B cell (primary cell): Measurements from ENCODE around the gene CPXM1. TPM values are rescaled to one million over a fixed set of nuclear protein-coding genes. Genes with fewer than 3 reads are reported as not detected.

Source experiments
- ATAC-seq: fragments of 200-7000 bp; cut with Tn5 transposase; one replicate; pipeline ENCODE4 v1.10.0; 2021; ENCODE audit warnings: low read depth, mild to moderate bottlenecking, moderate number of reproducible peaks, moderate library complexity
- CTCF ChIA-PET: fragments of 350-600 bp; sonication (Branson Sonifier 250); formaldehyde crosslinking; loops from one replicate; lab custom pipeline; 2021; ENCODE audit warnings: antibody characterized with exemption, inconsistent platforms; lab: Charles Lee
- POLR2A ChIA-PET: fragments of 350-600 bp; sonication (Branson Sonifier 250); formaldehyde crosslinking; loops from one replicate; lab custom pipeline; 2021; ENCODE audit warnings: antibody characterized with exemption; lab: Charles Lee
- DNase-seq: peaks from one replicate; pipeline ENCODE4 v3.0.0; 2013
- H2AFZ ChIP-seq: 2 replicates; pipeline ENCODE4 v1.6.1; 2012; ENCODE audit warnings: mild to moderate bottlenecking, low read depth, low read length; ENCODE audit not compliant: insufficient read depth, poor library complexity, severe bottlenecking
- H3K27ac ChIP-seq, 2 donors: 1 replicate in 1 of 2; 2 replicates in 1 of 2; pipeline ENCODE4 v1.5.1; 2012 to 2013; ENCODE audit warnings: low read length in 2 of 2, mild to moderate bottlenecking in 2 of 2, moderate library complexity in 1 of 2
- H3K27me3 ChIP-seq, 4 experiments: fragments of 200-600 bp in 1 of 4; sonication (generic) in 1 of 4; replicated peaks in 1 of 4; 1 replicate in 2 of 4; 2 replicates in 2 of 4; pipeline versions ENCODE4 v1.6.1 to v1.7.0; 2013 to 2016; ENCODE audit warnings: low read length in 3 of 4, mild to moderate bottlenecking in 2 of 4, mixed read lengths in 1 of 4, moderate library complexity in 1 of 4; ENCODE audit not compliant: insufficient read depth in 4 of 4, control insufficient read depth in 3 of 4; ENCODE audit errors: control extremely low read depth in 1 of 4
- H3K36me3 ChIP-seq, 2 experiments: replicated peaks in 1 of 2; 1 replicate in 1 of 2; 2 replicates in 1 of 2; pipeline versions ENCODE4 v1.6.1 to v1.7.1; 2013; ENCODE audit warnings: low read length in 1 of 2; ENCODE audit not compliant: insufficient read depth in 2 of 2, control insufficient read depth in 1 of 2; ENCODE audit errors: control extremely low read depth in 1 of 2, extremely low read depth in 1 of 2
- H3K4me1 ChIP-seq, 2 donors: fragments of 200-600 bp in 1 of 2; sonication (generic) in 1 of 2; 1 replicate in 1 of 2; 2 replicates in 1 of 2; pipeline versions ENCODE4 v1.5.1 to v1.6.1; 2013 to 2017; ENCODE audit warnings: low read length in 2 of 2; ENCODE audit not compliant: control insufficient read depth in 2 of 2, insufficient read depth in 2 of 2
- H3K4me2 ChIP-seq: replicated peaks from 2 replicates; pipeline ENCODE3; 2012; ENCODE audit warnings: mild to moderate bottlenecking, low read depth, low read length; ENCODE audit not compliant: poor library complexity, severe bottlenecking
- H3K4me3 ChIP-seq, 5 experiments: fragments of 200-600 bp in 1 of 5; sonication (generic) in 1 of 5; 1 replicate in 3 of 5; 2 replicates in 2 of 5; pipeline versions ENCODE4 v1.5.1 to v1.7.0; 2011 to 2016; ENCODE audit warnings: low read length in 4 of 5, mild to moderate bottlenecking in 4 of 5, low read depth in 2 of 5, control low read depth in 1 of 5, moderate library complexity in 1 of 5; ENCODE audit not compliant: insufficient read depth in 1 of 5; ENCODE audit errors: control extremely low read depth in 1 of 5, extremely low read depth in 1 of 5
- H3K79me2 ChIP-seq: fragments of 200-600 bp; sonication (generic); one replicate; pipeline ENCODE4 v1.6.0; 2016; ENCODE audit warnings: low read length; ENCODE audit not compliant: control insufficient read depth, insufficient read depth
- H3K9ac ChIP-seq: fragments of 200-600 bp; sonication (generic); 2 replicates; pipeline ENCODE4 v1.6.1; 2017; ENCODE audit warnings: mild to moderate bottlenecking, low read length, moderate library complexity
- H3K9me3 ChIP-seq, 3 donors: one replicate each; pipeline versions ENCODE4 v1.6.1 to v1.7.1; 2013; ENCODE audit warnings: low read length in 2 of 3; ENCODE audit not compliant: control insufficient read depth in 2 of 3, insufficient read depth in 1 of 3; ENCODE audit errors: control extremely low read depth in 1 of 3
- H4K20me1 ChIP-seq: 2 replicates; pipeline ENCODE4 v1.6.0; 2012; ENCODE audit warnings: mild to moderate bottlenecking, low read length; ENCODE audit not compliant: insufficient read depth, control insufficient read depth, poor library complexity, severe bottlenecking
- H3K27ac Mint-ChIP-seq: one replicate; pipeline ENCODE4 v1.8.0; 2021; ENCODE audit warnings: mixed read lengths
- H3K27me3 Mint-ChIP-seq: one replicate; pipeline ENCODE4 v1.8.0; 2021; ENCODE audit warnings: mixed read lengths
- H3K4me1 Mint-ChIP-seq: one replicate; pipeline ENCODE4 v1.8.0; 2021; ENCODE audit warnings: mixed read lengths
- H3K4me3 Mint-ChIP-seq: one replicate; pipeline ENCODE4 v1.8.0; 2021; ENCODE audit warnings: mixed read lengths
- H3K9me3 Mint-ChIP-seq: one replicate; pipeline ENCODE4 v1.8.0; 2022; ENCODE audit warnings: mixed read lengths; ENCODE audit not compliant: insufficient read depth
- CTCF ChIP-seq: fragments of 200-600 bp; IDR thresholded peaks from one replicate; pipeline ENCODE4 v1.8.0; 2022; ENCODE audit warnings: antibody characterized with exemption, mild to moderate bottlenecking
- EZH2 ChIP-seq: IDR thresholded peaks from 2 replicates; pipeline ENCODE4 v1.6.1; 2012; ENCODE audit warnings: borderline replicate concordance, low read depth, mild to moderate bottlenecking, moderate library complexity, low read length; ENCODE audit not compliant: insufficient read depth, poor library complexity, severe bottlenecking
- WGBS: methylation state at CpG from one replicate; pipeline ENCODE4 v1.1.5; 2013; ENCODE audit warnings: missing lambda C conversion rate; ENCODE audit not compliant: insufficient coverage; 5-methylcytosine and 5-hydroxymethylcytosine counted together
- intact Hi-C: fragments of 100-400 bp; cut with micrococcal nuclease; formaldehyde crosslinking; loops from one replicate; pipeline ENCODE4 v1.10.0; 2022
- polyA minus RNA-seq: library from RNA; depleted of rRNA, polyadenylated mRNA; stranded (reverse); fragments of >200 nt; gene quantifications from 2 replicates; pipeline ENCODE4 v1.2.3, GENCODE V29; 2012
- polyA plus RNA-seq: library from polyadenylated mRNA; depleted of rRNA; stranded (reverse); fragments of >200 nt; gene quantifications from 2 replicates; pipeline ENCODE4 v1.2.3, GENCODE V29; 2012
- total RNA-seq, 2 donors: library from RNA; stranded (reverse); fragments of 120-200 nt in 1 of 2; gene quantifications; 1 replicate in 1 of 2; 2 replicates in 1 of 2; pipeline versions ENCODE4 v1.2.3 to v1.2.4, GENCODE V29; 2013 to 2022

CPXM1 gene
- total RNA-seq (1.6 and 1.9 TPM in 2 replicates), polyA plus RNA-seq (0.21 and 2.0 TPM in 2 replicates), polyA minus RNA-seq (0.09 and 1.4 TPM in 2 replicates)
- 0.93 TPM for total RNA-seq (2013)

GRCh38 chr20:2800521-2801285 lies at the start of gene CPXM1:
Gene CPXM1 (minus strand): TSS chr20:2800627. CDS start chr20:2800572, 55 bp downstream.
- no peaks in the 10 kb centered on the region for H3K9me3 Mint-ChIP-seq
- H3K4me1 Mint-ChIP-seq, result peaks cover 32% of the 10 kb centered on the region
- ChIA-PET POLR2A (no interaction called here), CTCF (interaction anchor here (0.6 to 0.9 kb wide), 3 partner anchors 37 to 262 kb away, joined by 3 read pairs; no protein-coding TSS in a partner anchor)
- peaks cover 61% of the 10 kb centered on the region for H3K27me3 Mint-ChIP-seq
- intact Hi-C loops, result no loop called here
- Histone ChIP-seq H2AFZ (peak within 1 kb of the TSS; percentile 76), H3K27ac (no peak within 1 kb of the TSS), H3K36me3 (no peaks in the 10 kb centered on the region), H3K9ac (peak within 1 kb of the TSS; percentile 32), H3K4me2 (peak within 1 kb of the TSS; percentile 75), H4K20me1 (no peaks in the 10 kb centered on the region), H3K4me3 (peak within 1 kb of the TSS; percentile 15 to 50 (median 41)), H3K79me2 (no peaks in the 10 kb centered on the region), H3K27me3 (peaks cover 0 to 55% (median 12%) of the 10 kb centered on the region in 4 experiments), H3K4me1 (peaks cover 22 to 26% of the 10 kb centered on the region in 2 donors), H3K9me3 (peaks cover 0 to 15% (median 0%) of the 10 kb centered on the region in 3 donors)
- 1% methylated on average over 37 of the region's 52 CpGs for WGBS
- ATAC-seq, result peak; percentile 44
- peak; percentile 33 for DNase-seq
- TF ChIP-seq CTCF (no peak), EZH2 (no peak)
- H3K27ac Mint-ChIP-seq, result peak within 1 kb of the TSS; percentile 71
- peak within 1 kb of the TSS; percentile 95 for H3K4me3 Mint-ChIP-seq

- ChIA-PET CTCF (interaction anchor here (0.9 to 1.1 kb wide), 3 partner anchors 21 to 326 kb away, joined by 3 read pairs; no protein-coding TSS in a partner anchor), POLR2A (no interaction called here)
- no peak for TF ChIP-seq EZH2
- TF ChIP-seq CTCF, result no peak
- Histone ChIP-seq H3K9ac (no peak overlapping the region), H3K9me3 (peaks cover 0 to 4% (median 0%) of the 10 kb centered on the region in 3 donors), H3K4me3 (no peak overlapping the region), H3K4me2 (no peak overlapping the region), H3K4me1 (peaks cover 5 to 8% of the 10 kb centered on the region in 2 donors), H4K20me1 (peaks cover 5% of the 10 kb centered on the region), H3K27me3 (no peaks in the 10 kb centered on the region), H2AFZ (no peak overlapping the region), H3K36me3 (peaks cover 0 to 2% of the 10 kb centered on the region in 2 experiments), H3K79me2 (peaks cover 19% of the 10 kb centered on the region), H3K27ac (no peak overlapping the region)
- no peak for ATAC-seq
- Mint-ChIP-seq H3K4me1 (peaks cover 16% of the 10 kb centered on the region), H3K9me3 (no peaks in the 10 kb centered on the region), H3K27me3 (no peaks in the 10 kb centered on the region), H3K27ac (no peak overlapping the region), H3K4me3 (no peak overlapping the region)
- WGBS, result 83% methylated on average over 4 of the region's 4 CpGs
- DNase-seq, result no peak
- intact Hi-C loops, result no loop called here
These were observed 49.1 kb upstream of the CPXM1 start for GRCh38 chr20:2849529-2849928.
